Activated CD4-positive, alpha-beta T cell treated with anti-CD3 and anti-CD28 coated beads, Interleukin-2, amount 10 ng/mL, durations not matched to agents 24 days and 14 days (primary cell): ENCODE data around the gene COL16A1. TPM values are rescaled to one million over a fixed set of nuclear protein-coding genes. Genes with fewer than 3 reads are reported as not detected.

Experiments
- DNase-seq: peaks from one replicate; pipeline ENCODE4 v3.0.0; 2022
- H3K27ac Mint-ChIP-seq: one replicate; pipeline ENCODE4 v1.8.0; 2022; ENCODE audit warnings: mild to moderate bottlenecking, mixed read lengths
- H3K27me3 Mint-ChIP-seq: one replicate; pipeline ENCODE4 v1.8.0; 2022; ENCODE audit warnings: mixed read lengths
- H3K36me3 Mint-ChIP-seq: one replicate; pipeline ENCODE4 v1.8.0; 2022; ENCODE audit warnings: low read depth, mild to moderate bottlenecking, mixed read lengths
- H3K4me1 Mint-ChIP-seq: one replicate; pipeline ENCODE4 v1.8.0; 2021; ENCODE audit warnings: mixed read lengths
- H3K4me3 Mint-ChIP-seq: one replicate; pipeline ENCODE4 v1.8.0; 2022; ENCODE audit warnings: mild to moderate bottlenecking, moderate library complexity, mixed read lengths
- H3K9me3 Mint-ChIP-seq: one replicate; pipeline ENCODE4 v1.8.0; 2021; ENCODE audit warnings: mixed read lengths
- intact Hi-C: fragments of 100-400 bp; cut with micrococcal nuclease; formaldehyde crosslinking; loops from one replicate; pipeline ENCODE4 v1.15.1; 2023
- total RNA-seq: library from RNA; stranded (reverse); gene quantifications from 2 replicates; pipeline ENCODE4 v1.2.3, GENCODE V29; 2022

COL16A1 gene
- total RNA-seq, 1 donor from 2014 or later = not detected

- intact Hi-C loops = no loop called here
- H3K4me1 Mint-ChIP-seq = peaks cover 4% of the 10 kb centered on the region
- no peak overlapping the region for H3K4me3 Mint-ChIP-seq
- DNase-seq = no peak
- H3K36me3 Mint-ChIP-seq = no peaks in the 10 kb centered on the region
- H3K27me3 Mint-ChIP-seq = peaks cover 26% of the 10 kb centered on the region
- H3K9me3 Mint-ChIP-seq = no peaks in the 10 kb centered on the region
- H3K27ac Mint-ChIP-seq = no peak overlapping the region
Observed at GRCh38 chr1:31666263-31666963, 37.4 kb downstream of the COL16A1 start.

GRCh38 chr1:31665234-31665878 lies 38.5 kb downstream of the COL16A1 start:
- H3K27ac Mint-ChIP-seq = no peak overlapping the region
- intact Hi-C loops = loop anchor here (2.0 kb wide), 1 partner anchor 41 kb away; no protein-coding TSS in a partner anchor

GRCh38 chr1:31664528-31664927 lies 39.3 kb downstream of the COL16A1 start:
- Mint-ChIP-seq H3K4me1 (no peaks in the 10 kb centered on the region), H3K27ac (no peak overlapping the region), H3K9me3 (no peaks in the 10 kb centered on the region), H3K4me3 (no peak overlapping the region), H3K36me3 (no peaks in the 10 kb centered on the region), H3K27me3 (peaks cover 13% of the 10 kb centered on the region)
- intact Hi-C loops = loop anchor here (1.0 to 2.0 kb wide), 3 partner anchors 42 to 125 kb away; no protein-coding TSS in a partner anchor
- DNase-seq = no peak

More at GRCh38 chr1:31665234-31665878, 38.5 kb downstream of the COL16A1 start:
- H3K4me3 Mint-ChIP-seq = no peak overlapping the region
- H3K27me3 Mint-ChIP-seq = peaks cover 20% of the 10 kb centered on the region
- H3K36me3 Mint-ChIP-seq = no peaks in the 10 kb centered on the region
- H3K4me1 Mint-ChIP-seq = peaks cover 4% of the 10 kb centered on the region
- DNase-seq = no peak
- no peaks in the 10 kb centered on the region for H3K9me3 Mint-ChIP-seq

- Mint-ChIP-seq H3K4me3 (no peak overlapping the region), H3K27ac (no peak overlapping the region), H3K36me3 (no peaks in the 10 kb centered on the region), H3K9me3 (no peaks in the 10 kb centered on the region), H3K4me1 (no peaks in the 10 kb centered on the region), H3K27me3 (peaks cover 6% of the 10 kb centered on the region)
- DNase-seq = peak; percentile 87
- intact Hi-C loops = loop anchor here (1.0 to 2.0 kb wide), 3 partner anchors 43 to 125 kb away; no protein-coding TSS in a partner anchor
Observed at GRCh38 chr1:31663622-31664452, 40.0 kb downstream of the COL16A1 start.

GRCh38 chr1:31662463-31662862 lies 41.4 kb downstream of the COL16A1 start:
- no peak for DNase-seq
- Mint-ChIP-seq H3K4me3 (no peak overlapping the region), H3K9me3 (no peaks in the 10 kb centered on the region), H3K4me1 (no peaks in the 10 kb centered on the region), H3K27ac (no peak overlapping the region), H3K27me3 (peaks cover 4% of the 10 kb centered on the region), H3K36me3 (no peaks in the 10 kb centered on the region)
- intact Hi-C loops = no loop called here

GRCh38 chr1:31661856-31662255 lies 42.0 kb downstream of the COL16A1 start:
- intact Hi-C loops = no loop called here
- no peak for DNase-seq
- no peaks in the 10 kb centered on the region for H3K36me3 Mint-ChIP-seq
- H3K4me3 Mint-ChIP-seq = no peak overlapping the region
- H3K9me3 Mint-ChIP-seq = no peaks in the 10 kb centered on the region
- peaks cover 4% of the 10 kb centered on the region for H3K27me3 Mint-ChIP-seq
- H3K4me1 Mint-ChIP-seq = no peaks in the 10 kb centered on the region
- H3K27ac Mint-ChIP-seq = no peak overlapping the region

GRCh38 chr1:31660871-31661455 lies 42.9 kb downstream of the COL16A1 start:
- no peaks in the 10 kb centered on the region for H3K4me1 Mint-ChIP-seq
- peaks cover 2% of the 10 kb centered on the region for H3K27me3 Mint-ChIP-seq
- intact Hi-C loops = no loop called here
- no peak for DNase-seq
- no peaks in the 10 kb centered on the region for H3K36me3 Mint-ChIP-seq
- no peak overlapping the region for H3K27ac Mint-ChIP-seq
- H3K4me3 Mint-ChIP-seq = no peak overlapping the region
- H3K9me3 Mint-ChIP-seq = no peaks in the 10 kb centered on the region

- H3K27ac Mint-ChIP-seq = no peak overlapping the region
- H3K27me3 Mint-ChIP-seq = peaks cover 4% of the 10 kb centered on the region
- no peak for DNase-seq
- intact Hi-C loops = no loop called here
- H3K4me3 Mint-ChIP-seq = no peak overlapping the region
- no peaks in the 10 kb centered on the region for H3K9me3 Mint-ChIP-seq
- H3K4me1 Mint-ChIP-seq = no peaks in the 10 kb centered on the region
- H3K36me3 Mint-ChIP-seq = no peaks in the 10 kb centered on the region
Observed at GRCh38 chr1:31659889-31660288, 43.9 kb downstream of the COL16A1 start.

GRCh38 chr1:31658721-31659120 lies 45.1 kb downstream of the COL16A1 start:
- peaks cover 3% of the 10 kb centered on the region for H3K27me3 Mint-ChIP-seq
- H3K4me1 Mint-ChIP-seq = no peaks in the 10 kb centered on the region
- intact Hi-C loops = no loop called here
- DNase-seq = no peak
- H3K27ac Mint-ChIP-seq = no peak overlapping the region
- no peaks in the 10 kb centered on the region for H3K36me3 Mint-ChIP-seq
- no peaks in the 10 kb centered on the region for H3K9me3 Mint-ChIP-seq
- no peak overlapping the region for H3K4me3 Mint-ChIP-seq

GRCh38 chr1:31657972-31658510 lies 45.8 kb downstream of the COL16A1 start:
- H3K27me3 Mint-ChIP-seq = peaks cover 3% of the 10 kb centered on the region
- H3K4me1 Mint-ChIP-seq = no peaks in the 10 kb centered on the region
- H3K9me3 Mint-ChIP-seq = no peaks in the 10 kb centered on the region
- no peak overlapping the region for H3K27ac Mint-ChIP-seq
- no peak for DNase-seq
- no peaks in the 10 kb centered on the region for H3K36me3 Mint-ChIP-seq
- H3K4me3 Mint-ChIP-seq = no peak overlapping the region
- intact Hi-C loops = no loop called here

- H3K4me1 Mint-ChIP-seq = no peaks in the 10 kb centered on the region
- no peak overlapping the region for H3K27ac Mint-ChIP-seq
- H3K4me3 Mint-ChIP-seq = no peak overlapping the region
- intact Hi-C loops = no loop called here
- H3K9me3 Mint-ChIP-seq = no peaks in the 10 kb centered on the region
- no peaks in the 10 kb centered on the region for H3K36me3 Mint-ChIP-seq
- no peak for DNase-seq
- H3K27me3 Mint-ChIP-seq = peaks cover 3% of the 10 kb centered on the region
Observed at GRCh38 chr1:31657020-31657804, 46.6 kb downstream of the COL16A1 start.

- DNase-seq = no peak
- Mint-ChIP-seq H3K27ac (no peak overlapping the region), H3K4me1 (no peaks in the 10 kb centered on the region), H3K27me3 (peaks cover 5% of the 10 kb centered on the region), H3K4me3 (no peak overlapping the region), H3K36me3 (no peaks in the 10 kb centered on the region), H3K9me3 (no peaks in the 10 kb centered on the region)
- intact Hi-C loops = no loop called here
Observed at GRCh38 chr1:31655756-31656155, 48.1 kb downstream of the COL16A1 start.

GRCh38 chr1:31655104-31655503 lies 48.7 kb downstream of the COL16A1 start:
- Mint-ChIP-seq H3K36me3 (no peaks in the 10 kb centered on the region), H3K4me1 (no peaks in the 10 kb centered on the region), H3K27me3 (peaks cover 7% of the 10 kb centered on the region), H3K9me3 (no peaks in the 10 kb centered on the region), H3K27ac (no peak overlapping the region), H3K4me3 (no peak overlapping the region)
- intact Hi-C loops = no loop called here
- no peak for DNase-seq
